Fibroblast of gingiva (primary cell): ENCODE results near the gene RASA4B.
A peak's percentile ranks its signal among the peaks of the same experiment; 100 is the strongest.

Experiments used
- DNase-seq: peaks from one replicate; pipeline ENCODE4 v3.0.0-alpha.2; 2011; ENCODE audit warnings: low read depth

RASA4B gene

GRCh38 chr7:102452451-102452850 is 65.1 kb downstream of the RASA4B start:
- no peak for DNase-seq

GRCh38 chr7:102451371-102452054 is 66.1 kb downstream of the RASA4B start:
- no peak for DNase-seq

DNA sequence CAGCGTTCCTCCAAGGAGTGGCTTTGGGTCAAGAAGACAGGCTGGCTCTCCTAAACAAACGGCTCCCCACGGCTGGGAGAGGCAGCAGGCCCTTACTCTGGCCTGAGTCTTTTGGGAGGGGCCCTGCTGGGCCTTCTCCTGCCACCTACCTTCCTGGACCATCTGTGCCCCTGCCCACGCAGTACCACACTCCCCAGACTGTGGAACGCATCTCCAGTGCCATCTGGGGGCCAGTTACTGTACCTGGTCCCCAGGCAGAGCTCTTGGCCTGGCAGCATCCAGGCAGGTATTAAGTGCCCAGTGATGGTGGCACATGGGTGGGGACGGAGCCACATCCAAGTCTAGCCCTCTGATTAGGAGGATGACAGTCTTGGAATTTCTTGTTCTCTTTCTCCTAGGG is 67.3 kb downstream of the RASA4B start:
- DNase-seq = no peak

GRCh38 chr7:102449136-102449535 is 68.4 kb downstream of the RASA4B start:
- no peak for DNase-seq

DNA sequence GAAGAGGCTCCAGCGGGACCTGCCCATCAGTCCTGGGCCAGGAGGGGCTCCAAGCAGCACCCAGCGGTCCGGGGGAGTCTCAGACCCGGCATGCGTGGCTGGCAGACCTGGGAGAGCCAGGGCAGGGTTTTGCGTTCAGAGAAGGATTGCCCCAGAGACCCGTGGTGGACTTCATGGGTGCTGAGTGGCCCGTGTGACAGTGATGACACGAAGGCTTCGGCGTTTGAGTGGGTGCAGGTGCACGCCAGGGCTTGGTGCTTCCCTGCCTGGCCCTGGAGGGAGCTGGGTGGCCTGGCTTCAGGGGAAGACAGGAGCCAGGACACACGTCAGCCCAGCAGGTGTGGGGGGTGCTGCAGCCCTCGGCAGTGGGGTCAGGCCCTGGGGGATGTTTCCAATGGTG is 70.3 kb downstream of the RASA4B start:
- no peak for DNase-seq

GRCh38 chr7:102446387-102447156 is 71.0 kb downstream of the RASA4B start:
- DNase-seq = no peak

GRCh38 chr7:102445674-102446071 is 71.9 kb downstream of the RASA4B start:
- DNase-seq = no peak

DNA sequence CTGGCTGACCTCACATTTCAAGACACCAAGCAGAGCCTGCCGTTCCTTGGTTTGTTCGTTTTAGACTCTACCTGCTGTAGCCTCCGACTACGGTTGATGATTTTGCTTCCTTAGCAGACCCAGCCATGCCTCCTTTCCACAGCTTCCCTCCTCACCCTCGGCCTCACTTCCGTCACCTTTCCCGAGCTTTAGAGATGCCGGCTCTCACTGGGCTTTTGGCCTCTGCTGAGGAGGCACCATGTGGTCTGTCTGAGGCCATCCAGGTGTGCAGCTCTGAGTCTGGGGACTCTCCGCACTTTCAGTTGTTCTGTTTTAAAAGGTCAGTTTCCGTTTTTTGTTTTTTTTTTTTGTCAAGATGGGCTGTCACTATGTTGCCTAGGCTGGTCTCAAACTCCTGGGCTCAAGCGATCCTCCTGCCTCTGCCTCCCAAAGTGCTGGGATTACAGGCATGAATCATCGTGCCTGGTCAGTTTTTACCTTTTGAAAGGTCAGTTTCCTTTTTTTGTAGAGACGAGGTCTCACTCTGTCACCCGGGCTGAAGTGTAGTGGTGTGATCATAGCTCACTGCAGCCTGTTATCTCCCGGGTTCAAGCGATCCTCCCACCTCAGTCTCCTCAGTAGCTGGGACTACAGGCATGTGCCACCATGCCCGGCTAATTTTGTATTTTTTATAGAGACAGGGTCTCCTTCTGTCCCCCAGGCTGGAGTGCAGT is 72.5 kb downstream of the RASA4B start:
- DNase-seq = no peak

DNA sequence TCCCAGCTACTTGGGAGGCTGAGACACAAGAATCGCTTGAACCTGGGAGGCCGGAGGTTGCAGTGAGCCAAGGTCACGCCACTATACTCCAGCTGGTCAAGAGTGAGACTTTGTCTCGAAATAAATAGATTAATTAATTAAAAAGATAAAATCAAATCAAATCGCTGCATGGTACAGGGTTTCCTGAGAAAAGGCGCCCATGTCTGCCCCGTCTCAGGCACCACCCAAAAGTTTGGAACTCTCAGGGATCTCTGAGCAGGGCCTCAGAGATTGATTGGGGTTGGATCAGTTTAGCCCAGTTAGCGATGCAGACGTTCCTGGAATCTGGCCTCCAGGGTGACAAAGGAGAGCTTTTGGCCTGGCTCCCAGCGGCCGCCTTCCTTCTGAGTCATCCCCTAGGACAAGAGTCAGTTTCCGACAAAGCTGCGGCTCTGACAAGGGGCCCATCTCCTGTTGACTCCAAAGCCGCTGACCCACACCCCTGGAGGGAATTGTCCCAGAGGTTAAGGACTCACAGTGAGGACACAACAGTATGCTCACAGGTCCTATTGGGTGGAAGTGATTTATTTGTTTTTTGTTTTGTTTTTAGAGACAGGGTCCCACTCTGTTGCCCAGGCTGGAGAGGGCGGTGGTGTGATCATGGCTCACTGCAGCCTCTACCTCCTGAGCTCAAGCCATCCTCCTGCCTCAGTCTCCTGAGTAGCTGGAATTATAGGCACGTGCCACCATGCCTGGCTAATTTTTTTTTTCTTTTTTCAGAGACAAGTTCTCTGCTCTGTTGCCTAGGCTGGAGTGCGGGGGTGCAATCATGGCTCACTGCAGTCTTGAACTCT is 77.4 kb downstream of the RASA4B start:
- DNase-seq = peak; percentile 71

DNA sequence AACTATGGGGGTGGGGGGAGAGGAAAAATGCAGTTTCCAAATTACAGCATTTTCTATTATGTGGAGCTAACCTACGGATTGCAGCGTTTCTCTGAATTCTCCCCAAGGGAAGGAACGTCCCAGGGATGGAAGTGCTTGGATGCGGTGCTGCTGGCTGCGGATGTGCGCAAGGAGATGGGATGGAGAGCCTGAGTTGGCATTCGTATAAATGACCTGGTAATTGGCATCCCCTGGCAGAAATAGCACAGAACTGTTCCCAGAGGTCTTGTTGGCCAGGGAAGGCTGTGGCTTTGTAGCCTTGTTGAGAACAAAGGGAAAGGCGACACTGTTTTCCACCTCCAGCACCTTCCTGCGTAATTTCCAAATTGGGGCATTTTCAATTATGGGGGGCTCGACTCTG is 81.5 kb downstream of the RASA4B start:
- DNase-seq = no peak

DNA sequence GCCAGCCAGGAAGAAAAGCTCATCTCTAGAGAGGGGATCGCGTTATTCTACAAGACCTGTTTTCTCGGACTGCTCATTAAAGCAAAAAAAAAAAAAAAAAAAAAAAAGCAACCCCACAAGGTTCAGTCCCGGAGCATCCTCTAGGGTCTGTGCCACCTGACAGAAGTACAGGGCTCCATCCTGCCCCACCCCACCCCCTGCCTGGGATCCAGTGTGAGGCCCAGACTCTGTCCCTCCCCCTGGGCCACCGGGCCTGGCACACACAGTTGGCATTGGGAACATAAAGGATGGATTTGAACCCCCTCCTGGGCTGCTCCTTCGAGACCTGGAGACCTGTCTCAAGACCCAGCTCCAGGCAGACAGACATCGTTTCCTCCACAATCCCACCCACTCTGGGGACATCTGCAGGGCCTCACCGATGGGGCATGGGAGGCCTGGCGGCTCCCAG is 83.5 kb downstream of the RASA4B start:
- no peak for DNase-seq

- peak; percentile 68 for DNase-seq
These were observed 84.1 kb downstream of the RASA4B start, which contains the start of gene ORAI2 for GRCh38 chr7:102433219-102434038. Gene ORAI2, plus strand, starts transcription at chr7:102433575. Its CDS starts 5,382 bp downstream, at chr7:102438957.
